ENCODE data around the gene KHNYN.
"Not testable (repeated sequence)": the region's sequence is repeated elsewhere in the genome, so short reads cannot be mapped to it uniquely, and the experiment has no call there.

The KHNYN gene

GRCh38 chr14:24459331-24459730 is 29.6 kb downstream of the KHNYN start:
- TF ChIP-seq CTCF (IDR thresholded peaks at IDR 0.05; ENCODE audit: insufficient read depth, missing control alignments): no peak
- FAIRE-seq: no peak

GRCh38 chr14:24461336-24461735 is 31.6 kb downstream of the KHNYN start:
- FAIRE-seq: no peak
- no peak for TF ChIP-seq CTCF (IDR thresholded peaks at IDR 0.05; ENCODE audit: insufficient read depth, missing control alignments)

More at GRCh38 chr14:24459331-24459730, 29.6 kb downstream of the KHNYN start:
- DNase-seq (ENCODE audit: insufficient read length, low spot score): no peak

GRCh38 chr14:24463017-24463883 is 33.5 kb downstream of the KHNYN start:
- DNase-seq (ENCODE audit: insufficient read length, low spot score): no peak
- TF ChIP-seq CTCF (IDR thresholded peaks at IDR 0.05; ENCODE audit: insufficient read depth, missing control alignments): no peak
- no peak for FAIRE-seq

More at GRCh38 chr14:24461336-24461735, 31.6 kb downstream of the KHNYN start:
- DNase-seq (ENCODE audit: insufficient read length, low spot score): no peak

GRCh38 chr14:24463884-24464785 is 34.4 kb downstream of the KHNYN start:
- FAIRE-seq (no peak), DNase-seq (ENCODE audit: insufficient read length, low spot score) (no peak)
- no peak for TF ChIP-seq CTCF (IDR thresholded peaks at IDR 0.05; ENCODE audit: insufficient read depth, missing control alignments)

GRCh38 chr14:24465368-24465767 is 35.6 kb downstream of the KHNYN start:
- TF ChIP-seq CTCF (IDR thresholded peaks at IDR 0.05; ENCODE audit: insufficient read depth, missing control alignments): no peak
- DNase-seq (ENCODE audit: insufficient read length, low spot score) (no peak), FAIRE-seq (no peak)

GRCh38 chr14:24465805-24466204 is 36.1 kb downstream of the KHNYN start:
- TF ChIP-seq CTCF (IDR thresholded peaks at IDR 0.05; ENCODE audit: insufficient read depth, missing control alignments): no peak
- DNase-seq (ENCODE audit: insufficient read length, low spot score) (no peak), FAIRE-seq (no peak)

- DNase-seq (ENCODE audit: insufficient read length, low spot score); FAIRE-seq: not testable (repeated sequence)
These were observed 40.7 kb downstream of the KHNYN start for GRCh38 chr14:24470450-24470849.

All from D721Med (cell line).